Measurements from ENCODE around the gene SIK3.

DNA sequence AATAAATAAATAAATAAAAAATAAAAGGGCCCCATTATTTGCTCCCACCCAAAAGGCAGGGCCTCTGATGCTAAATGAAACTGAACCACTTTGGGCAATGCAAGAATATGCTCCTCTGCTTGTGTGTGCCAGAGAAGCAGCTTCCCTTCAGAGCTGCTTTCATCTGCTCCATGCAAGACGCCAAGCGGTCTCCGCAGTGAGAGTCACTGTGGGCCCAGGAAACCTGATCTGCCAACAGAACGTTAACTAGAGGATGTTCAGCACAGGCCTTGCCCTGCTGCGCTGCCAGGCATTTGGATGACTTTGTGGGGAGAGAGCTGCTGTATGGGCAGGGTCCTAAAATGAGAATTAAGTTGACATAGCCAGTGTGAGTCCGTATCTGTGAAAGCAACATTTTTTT lies 217.1 kb downstream of the SIK3 start:
- TF ChIP-seq, protein P1, sequence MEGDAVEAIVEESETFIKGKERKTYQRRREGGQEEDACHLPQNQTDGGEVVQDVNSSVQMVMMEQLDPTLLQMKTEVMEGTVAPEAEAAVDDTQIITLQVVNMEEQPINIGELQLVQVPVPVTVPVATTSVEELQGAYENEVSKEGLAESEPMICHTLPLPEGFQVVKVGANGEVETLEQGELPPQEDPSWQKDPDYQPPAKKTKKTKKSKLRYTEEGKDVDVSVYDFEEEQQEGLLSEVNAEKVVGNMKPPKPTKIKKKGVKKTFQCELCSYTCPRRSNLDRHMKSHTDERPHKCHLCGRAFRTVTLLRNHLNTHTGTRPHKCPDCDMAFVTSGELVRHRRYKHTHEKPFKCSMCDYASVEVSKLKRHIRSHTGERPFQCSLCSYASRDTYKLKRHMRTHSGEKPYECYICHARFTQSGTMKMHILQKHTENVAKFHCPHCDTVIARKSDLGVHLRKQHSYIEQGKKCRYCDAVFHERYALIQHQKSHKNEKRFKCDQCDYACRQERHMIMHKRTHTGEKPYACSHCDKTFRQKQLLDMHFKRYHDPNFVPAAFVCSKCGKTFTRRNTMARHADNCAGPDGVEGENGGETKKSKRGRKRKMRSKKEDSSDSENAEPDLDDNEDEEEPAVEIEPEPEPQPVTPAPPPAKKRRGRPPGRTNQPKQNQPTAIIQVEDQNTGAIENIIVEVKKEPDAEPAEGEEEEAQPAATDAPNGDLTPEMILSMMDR (IDR thresholded peaks at IDR 0.05) = no peak
- TF ChIP-seq POLR2A (IDR thresholded peaks at IDR 0.05) = no peak
